K562 (cell line): Measurements from ENCODE around the gene XRN1. TPM values are rescaled to one million over a fixed set of nuclear protein-coding genes. Genes with fewer than 3 reads are reported as not detected.
A peak's percentile ranks its signal among the peaks of the same experiment; 100 is the strongest.

Experiments
- ATF6 ChIP-seq: sonication (generic); formaldehyde crosslinking; IDR thresholded peaks from 2 replicates; pipeline ENCODE4 v1.4.0; 2020; ENCODE audit warnings: mild to moderate bottlenecking, missing genetic modification reagents
- CREB1 ChIP-seq, 2 experiments: sonication (generic) in 1 of 2; formaldehyde crosslinking in 1 of 2; IDR thresholded peaks; 2 replicates each; pipeline versions ENCODE4 v1.6.1 to v1.8.0; 2012 to 2022; ENCODE audit warnings: inconsistent platforms in 1 of 2, mild to moderate bottlenecking in 1 of 2, missing genetic modification reagents in 1 of 2, moderate library complexity in 1 of 2
- ELF2 ChIP-seq: fragments of 250-450 bp; sonication (Bioruptor Pico); IDR thresholded peaks from 2 replicates; pipeline ENCODE4 v1.5.0; 2021; ENCODE audit warnings: mild to moderate bottlenecking
- ETS1 ChIP-seq: conservative IDR thresholded peaks from 2 replicates; pipeline ENCODE4 v1.6.1; 2011; ENCODE audit warnings: low read depth, mild to moderate bottlenecking, low read length; ENCODE audit not compliant: control insufficient read depth
- FOXM1 ChIP-seq, 2 experiments: fragments of 450-650 bp in 1 of 2; sonication (generic) in 1 of 2; formaldehyde crosslinking in 1 of 2; IDR thresholded peaks; 2 replicates each; pipeline versions ENCODE4 v1.6.1 to v1.9.0; 2017 to 2022; ENCODE audit warnings: low read depth in 2 of 2, mild to moderate bottlenecking in 2 of 2, missing genetic modification reagents in 1 of 2, moderate library complexity in 1 of 2
- GABPB1 ChIP-seq: sonication (generic); formaldehyde crosslinking; IDR thresholded peaks from 2 replicates; pipeline ENCODE4 v1.8.0; 2022; ENCODE audit warnings: mild to moderate bottlenecking, missing genetic modification reagents
- KDM1A ChIP-seq, 2 experiments: fragments of 450-650 bp; IDR thresholded peaks; 2 replicates each; pipeline ENCODE4 v1.6.1; 2016; ENCODE audit warnings: mild to moderate bottlenecking in 2 of 2
- PML ChIP-seq: IDR thresholded peaks from 2 replicates; pipeline ENCODE4 v1.6.1; 2012; ENCODE audit warnings: low read length, inconsistent platforms
- POLR2B ChIP-seq: fragments of 450-650 bp; IDR thresholded peaks from 2 replicates; pipeline ENCODE4 v1.6.1; 2018; ENCODE audit warnings: low read depth; ENCODE audit not compliant: partially characterized antibody
- SMAD4 ChIP-seq: fragments of 250-450 bp; sonication (Bioruptor Pico); conservative IDR thresholded peaks from 2 replicates; pipeline ENCODE4 v1.8.0; 2021; ENCODE audit warnings: inconsistent platforms, mild to moderate bottlenecking, moderate library complexity
- SP1 ChIP-seq: sonication (generic); formaldehyde crosslinking; IDR thresholded peaks from 2 replicates; pipeline ENCODE4 v1.8.1; 2022; ENCODE audit warnings: mild to moderate bottlenecking, missing genetic modification reagents
- SP2 ChIP-seq: IDR thresholded peaks from 2 replicates; pipeline ENCODE4 v1.6.1; 2011; ENCODE audit warnings: mild to moderate bottlenecking, low read depth, low read length, moderate library complexity; ENCODE audit not compliant: poor library complexity, severe bottlenecking; ENCODE audit errors: extremely low read depth
- TBP ChIP-seq: optimal IDR thresholded peaks from 2 replicates; pipeline ENCODE3; 2011; ENCODE audit warnings: low read depth, low read length, improper control_type of control experiment
- TRIM28 ChIP-seq: fragments of 450-650 bp; IDR thresholded peaks from 2 replicates; pipeline ENCODE4 v1.6.1; 2017
- U2AF2 ChIP-seq: fragments of 200-400 bp; formaldehyde crosslinking; optimal IDR thresholded peaks from 2 replicates; pipeline ENCODE3; 2017; ENCODE audit warnings: low read depth, mild to moderate bottlenecking, low read length
- VEZF1 ChIP-seq: fragments of 200-800 bp; sonication (Bioruptor generic); IDR thresholded peaks from 2 replicates; pipeline ENCODE4 v1.6.1; 2017; ENCODE audit warnings: missing genetic modification characterization, missing compliant biosample characterization
- ZNF175 ChIP-seq: fragments of 200-800 bp; sonication (Bioruptor generic); IDR thresholded peaks from 2 replicates; pipeline ENCODE4 v1.6.1; 2016; ENCODE audit warnings: low read depth, mild to moderate bottlenecking, missing genetic modification characterization, missing compliant biosample characterization
- ZNF668 ChIP-seq: fragments of 250-450 bp; sonication (Bioruptor Pico); IDR thresholded peaks from 2 replicates; pipeline ENCODE4 v1.8.0; 2022; ENCODE audit warnings: mild to moderate bottlenecking, inconsistent platforms
- polyA plus RNA-seq, 8 experiments: library from polyadenylated mRNA; depleted of rRNA in 4 of 8; stranded (reverse) in 5 of 8; unstranded in 3 of 8; fragments of >200 nt; fragmentation: Nextera tagmentation in 2 of 8; fragmentation: Illumina TruSeq in 1 of 8; extraction: Ambion mirVana in 2 of 8; extraction: Trizol in 1 of 8; gene quantifications; 2 replicates each; pipeline versions ENCODE4 v1.2.1 to v1.2.3, GENCODE V29; 2011 to 2014; ENCODE audit warnings: inconsistent platforms in 1 of 8, missing spikeins in 1 of 8
- total RNA-seq, 7 experiments: library from RNA; depleted of rRNA in 6 of 7; stranded (reverse); fragments of >200 nt in 6 of 7; fragmentation: Illumina TruSeq in 2 of 7; extraction: Trizol in 2 of 7; gene quantifications; 2 replicates each; pipeline versions ENCODE4 v1.2.1 to v1.2.3, GENCODE V29; 2011 to 2021; ENCODE audit warnings: low replicate concordance in 1 of 7
- TF ChIP-seq, protein P1 (sequence below): fragments of 200-400 bp; formaldehyde crosslinking; IDR thresholded peaks from 2 replicates; pipeline ENCODE4 v1.6.1; 2017; ENCODE audit warnings: mild to moderate bottlenecking, low read depth, low read length, moderate library complexity

XRN1 gene
- total and polyA plus RNA-seq, 9 of the 15 experiments (the other 6 are each of a cell fraction or from before 2014, with no cell fraction given): 3.1 to 28.4 (median 17.2) TPM

- TF ChIP-seq, protein P1, sequence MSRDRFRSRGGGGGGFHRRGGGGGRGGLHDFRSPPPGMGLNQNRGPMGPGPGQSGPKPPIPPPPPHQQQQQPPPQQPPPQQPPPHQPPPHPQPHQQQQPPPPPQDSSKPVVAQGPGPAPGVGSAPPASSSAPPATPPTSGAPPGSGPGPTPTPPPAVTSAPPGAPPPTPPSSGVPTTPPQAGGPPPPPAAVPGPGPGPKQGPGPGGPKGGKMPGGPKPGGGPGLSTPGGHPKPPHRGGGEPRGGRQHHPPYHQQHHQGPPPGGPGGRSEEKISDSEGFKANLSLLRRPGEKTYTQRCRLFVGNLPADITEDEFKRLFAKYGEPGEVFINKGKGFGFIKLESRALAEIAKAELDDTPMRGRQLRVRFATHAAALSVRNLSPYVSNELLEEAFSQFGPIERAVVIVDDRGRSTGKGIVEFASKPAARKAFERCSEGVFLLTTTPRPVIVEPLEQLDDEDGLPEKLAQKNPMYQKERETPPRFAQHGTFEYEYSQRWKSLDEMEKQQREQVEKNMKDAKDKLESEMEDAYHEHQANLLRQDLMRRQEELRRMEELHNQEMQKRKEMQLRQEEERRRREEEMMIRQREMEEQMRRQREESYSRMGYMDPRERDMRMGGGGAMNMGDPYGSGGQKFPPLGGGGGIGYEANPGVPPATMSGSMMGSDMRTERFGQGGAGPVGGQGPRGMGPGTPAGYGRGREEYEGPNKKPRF: no peak
- TF ChIP-seq SP1 (CRISPR knock-in tag) (peak; percentile 90), SP2 (peak; percentile 93), VEZF1 (peak; percentile 70), ETS1 (peak; percentile 82), U2AF2 (no peak), FOXM1 (IDR thresholded peaks at IDR 0.05; ENCODE audit: low read depth) (peak; percentile 10; the same call in 1 of the 2 replicates), FOXM1 (CRISPR knock-in tag; IDR thresholded peaks at IDR 0.05; ENCODE audit: low read depth) (no peak), TBP (peak; percentile 82), CREB1 (IDR thresholded peaks at IDR 0.05) (peak; percentile 96), CREB1 (CRISPR knock-in tag; IDR thresholded peaks at IDR 0.05) (peak; percentile 97), ZNF175 (CRISPR knock-in tag) (no peak), PML (peak; percentile 59; the same call in 1 of the 2 replicates), GABPB1 (CRISPR knock-in tag) (peak; percentile 57; the same call in 1 of the 2 replicates), ATF6 (CRISPR knock-in tag) (peak; percentile 92; the same call in 1 of the 2 replicates), POLR2B (peak; percentile 86), KDM1A (IDR thresholded peaks at IDR 0.05) (no peak; a peak in 1 of 4 replicates), ELF2 (CRISPR knock-in tag) (0 out of 2 replicates have a peak, but pooled peaks have one; percentile 11), TRIM28 (peak; percentile 14; the same call in 1 of the 2 replicates), SMAD4 (CRISPR knock-in tag) (peak; percentile 68), ZNF668 (CRISPR knock-in tag) (no peak)
Observed at GRCh38 chr3:142447852-142448823, at the start of gene XRN1 (continued).
